Loucy (cell line): ENCODE measurements around the gene IGSF11.

Experiments used
- H2AFZ ChIP-seq: fragments of 200-600 bp; sonication (generic); 2 replicates; pipeline ENCODE4 v1.6.0; 2016; ENCODE audit warnings: antibody characterized with exemption, mild to moderate bottlenecking, low read length, moderate library complexity
- H3F3A ChIP-seq: fragments of 200-600 bp; 2 replicates; pipeline ENCODE4 v1.6.0; 2016; ENCODE audit warnings: antibody characterized with exemption, low read depth, mild to moderate bottlenecking
- H3K27me3 ChIP-seq: fragments of 200-600 bp; sonication (generic); 2 replicates; pipeline ENCODE4 v1.6.1; 2014; ENCODE audit warnings: low read length, mild to moderate bottlenecking; ENCODE audit not compliant: insufficient read depth, poor library complexity, severe bottlenecking
- H3K36me3 ChIP-seq: fragments of 200-600 bp; sonication (generic); 2 replicates; pipeline ENCODE4 v1.6.1; 2016; ENCODE audit warnings: low read length; ENCODE audit not compliant: insufficient read depth
- H3K4me1 ChIP-seq: fragments of 200-600 bp; sonication (generic); 2 replicates; pipeline ENCODE4 v1.5.1; 2014; ENCODE audit warnings: low read length, mild to moderate bottlenecking; ENCODE audit not compliant: insufficient read depth, poor library complexity, severe bottlenecking
- H3K4me2 ChIP-seq: fragments of 200-600 bp; sonication (generic); 2 replicates; pipeline ENCODE4 v1.6.0; 2014; ENCODE audit warnings: antibody characterized with exemption, low read length, low read depth, mild to moderate bottlenecking; ENCODE audit not compliant: poor library complexity, severe bottlenecking
- H3K4me3 ChIP-seq: fragments of 200-600 bp; sonication (generic); 2 replicates; pipeline ENCODE4 v1.5.1; 2014; ENCODE audit warnings: low read length, mild to moderate bottlenecking, mixed read lengths; ENCODE audit not compliant: poor library complexity, severe bottlenecking
- H3K79me2 ChIP-seq: fragments of 200-600 bp; sonication (generic); 2 replicates; pipeline ENCODE4 v1.6.1; 2014; ENCODE audit warnings: low read length; ENCODE audit not compliant: insufficient read depth
- H3K9ac ChIP-seq: fragments of 200-600 bp; sonication (generic); 2 replicates; pipeline ENCODE4 v1.6.0; 2014; ENCODE audit warnings: mild to moderate bottlenecking, low read depth, low read length, moderate library complexity; ENCODE audit not compliant: poor library complexity, severe bottlenecking
- H3K9me2 ChIP-seq: fragments of 200-600 bp; sonication (generic); replicated peaks from 2 replicates; pipeline ENCODE4 v1.6.1; 2016; ENCODE audit warnings: low read depth, low read length, mixed read lengths
- H3K9me3 ChIP-seq: fragments of 200-600 bp; sonication (generic); 2 replicates; pipeline ENCODE4 v1.6.1; 2014; ENCODE audit warnings: mild to moderate bottlenecking, antibody characterized with exemption, low read length, low read depth; ENCODE audit not compliant: insufficient read depth
- H4K20me1 ChIP-seq: fragments of 200-600 bp; sonication (generic); 2 replicates; pipeline ENCODE4 v1.6.0; 2014; ENCODE audit warnings: antibody characterized with exemption, low read length, mild to moderate bottlenecking; ENCODE audit not compliant: insufficient read depth, poor library complexity, severe bottlenecking
- EZH2phosphoT487 ChIP-seq: fragments of 200-600 bp; IDR thresholded peaks from 2 replicates; pipeline ENCODE4 v1.6.1; 2018; ENCODE audit warnings: antibody characterized with exemption, mild to moderate bottlenecking, moderate library complexity, borderline replicate concordance
- TF ChIP-seq, protein P1 (sequence below): fragments of 200-600 bp; sonication (generic); conservative IDR thresholded peaks from 2 replicates; pipeline ENCODE4 v1.5.1; 2014; ENCODE audit warnings: mild to moderate bottlenecking, antibody characterized with exemption, low read length

The IGSF11 gene

DNA sequence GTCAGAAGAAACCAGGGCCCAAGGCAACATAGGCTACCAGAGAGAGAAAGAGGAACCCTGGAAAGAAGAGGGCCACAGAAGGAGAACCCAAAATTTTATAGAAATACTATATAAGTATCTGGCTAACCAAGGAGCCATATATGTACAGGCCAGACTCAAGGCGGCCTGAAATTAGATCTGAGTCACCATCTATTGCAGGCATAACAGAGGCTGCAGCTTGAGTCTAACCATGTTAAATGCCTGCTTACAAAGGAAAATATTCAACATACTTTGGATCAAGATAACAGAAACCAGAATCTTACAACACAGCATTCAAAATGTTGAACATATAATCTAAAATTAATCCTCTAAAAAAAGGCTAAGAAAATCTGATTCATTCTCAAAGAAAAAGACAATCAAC lies 23.1 kb downstream of the IGSF11 start:
- TF ChIP-seq, protein P1, sequence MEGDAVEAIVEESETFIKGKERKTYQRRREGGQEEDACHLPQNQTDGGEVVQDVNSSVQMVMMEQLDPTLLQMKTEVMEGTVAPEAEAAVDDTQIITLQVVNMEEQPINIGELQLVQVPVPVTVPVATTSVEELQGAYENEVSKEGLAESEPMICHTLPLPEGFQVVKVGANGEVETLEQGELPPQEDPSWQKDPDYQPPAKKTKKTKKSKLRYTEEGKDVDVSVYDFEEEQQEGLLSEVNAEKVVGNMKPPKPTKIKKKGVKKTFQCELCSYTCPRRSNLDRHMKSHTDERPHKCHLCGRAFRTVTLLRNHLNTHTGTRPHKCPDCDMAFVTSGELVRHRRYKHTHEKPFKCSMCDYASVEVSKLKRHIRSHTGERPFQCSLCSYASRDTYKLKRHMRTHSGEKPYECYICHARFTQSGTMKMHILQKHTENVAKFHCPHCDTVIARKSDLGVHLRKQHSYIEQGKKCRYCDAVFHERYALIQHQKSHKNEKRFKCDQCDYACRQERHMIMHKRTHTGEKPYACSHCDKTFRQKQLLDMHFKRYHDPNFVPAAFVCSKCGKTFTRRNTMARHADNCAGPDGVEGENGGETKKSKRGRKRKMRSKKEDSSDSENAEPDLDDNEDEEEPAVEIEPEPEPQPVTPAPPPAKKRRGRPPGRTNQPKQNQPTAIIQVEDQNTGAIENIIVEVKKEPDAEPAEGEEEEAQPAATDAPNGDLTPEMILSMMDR = no peak
- no peak for TF ChIP-seq EZH2phosphoT487
- no peaks in the 10 kb centered on the region for H3K79me2 ChIP-seq

DNA sequence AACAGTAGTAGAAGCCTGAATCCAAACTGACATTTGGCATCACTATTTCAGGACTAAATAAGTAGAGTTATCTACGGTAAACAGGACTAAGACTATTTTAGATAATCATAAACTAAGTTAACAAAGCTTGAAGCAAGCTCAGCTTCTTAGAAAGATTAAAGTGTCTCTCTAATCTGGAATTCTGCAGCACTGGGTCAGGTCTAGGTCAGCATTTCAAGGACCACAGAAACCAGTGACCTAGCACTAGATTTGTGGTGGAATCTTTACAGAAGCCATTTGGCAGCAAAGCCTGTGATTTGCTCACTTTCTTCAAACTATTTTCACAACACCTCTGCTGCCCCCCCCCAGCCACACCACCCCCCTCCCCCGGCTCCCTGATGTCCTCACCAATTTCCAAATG lies 37.5 kb downstream of the IGSF11 start:
- Histone ChIP-seq H3K9me3 (no peaks in the 10 kb centered on the region), H2AFZ (no peak overlapping the region), H3K4me2 (no peak overlapping the region), H3K27me3 (no peaks in the 10 kb centered on the region), H3K79me2 (no peaks in the 10 kb centered on the region), H3K36me3 (no peaks in the 10 kb centered on the region), H4K20me1 (no peaks in the 10 kb centered on the region), H3K4me1 (no peaks in the 10 kb centered on the region), H3K9ac (no peak overlapping the region), H3F3A (no peaks in the 10 kb centered on the region), H3K4me3 (no peak overlapping the region), H3K9me2 (no peaks in the 10 kb centered on the region)
- no peak for TF ChIP-seq EZH2phosphoT487
- TF ChIP-seq, protein P1 = no peak

More for the DNA sequence above, 23.1 kb downstream of the IGSF11 start:
- no peaks in the 10 kb centered on the region for H3K27me3 ChIP-seq
- no peak overlapping the region for H3K4me2 ChIP-seq
- H3K4me3 ChIP-seq = no peak overlapping the region
- H3K4me1 ChIP-seq = no peaks in the 10 kb centered on the region
- no peaks in the 10 kb centered on the region for H3K36me3 ChIP-seq
- no peaks in the 10 kb centered on the region for H3F3A ChIP-seq
- H3K9me2 ChIP-seq = no peaks in the 10 kb centered on the region
- H3K9me3 ChIP-seq = no peaks in the 10 kb centered on the region
- no peaks in the 10 kb centered on the region for H4K20me1 ChIP-seq
- no peak overlapping the region for H3K9ac ChIP-seq
- no peak overlapping the region for H2AFZ ChIP-seq

DNA sequence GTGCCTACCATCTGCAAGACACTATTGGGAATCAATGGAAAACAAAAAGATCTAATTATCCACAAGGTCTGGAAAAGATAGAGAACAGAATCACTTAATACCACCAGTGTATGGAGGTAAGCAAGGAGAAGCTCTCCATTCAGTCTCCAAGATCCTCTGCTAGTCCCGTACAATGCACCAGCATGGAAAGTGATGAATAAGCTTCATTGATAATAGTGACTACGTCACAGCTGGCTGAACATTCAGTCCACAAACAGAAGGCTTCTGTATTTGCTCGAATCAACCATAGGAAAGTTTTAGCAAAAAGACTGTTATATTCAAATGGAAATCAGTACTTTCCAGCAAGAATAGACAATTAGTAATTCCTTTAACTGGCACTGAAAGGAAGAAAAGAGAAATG lies 42.9 kb downstream of the IGSF11 start:
- TF ChIP-seq, protein P1 = no peak
- TF ChIP-seq EZH2phosphoT487 = no peak
- Histone ChIP-seq H4K20me1 (no peaks in the 10 kb centered on the region), H3K9ac (no peak overlapping the region), H3K36me3 (no peaks in the 10 kb centered on the region), H3K4me3 (no peak overlapping the region), H3K4me1 (no peaks in the 10 kb centered on the region), H3K9me2 (no peaks in the 10 kb centered on the region), H2AFZ (no peak overlapping the region), H3K27me3 (no peaks in the 10 kb centered on the region), H3K9me3 (no peaks in the 10 kb centered on the region), H3K4me2 (no peak overlapping the region), H3F3A (no peaks in the 10 kb centered on the region), H3K79me2 (no peaks in the 10 kb centered on the region)
